Measurements from ENCODE around the gene STRIT1.
"Not testable (repeated sequence)": the region's sequence is repeated elsewhere in the genome, so short reads cannot be mapped to it uniquely, and the experiment has no call there.

DNA sequence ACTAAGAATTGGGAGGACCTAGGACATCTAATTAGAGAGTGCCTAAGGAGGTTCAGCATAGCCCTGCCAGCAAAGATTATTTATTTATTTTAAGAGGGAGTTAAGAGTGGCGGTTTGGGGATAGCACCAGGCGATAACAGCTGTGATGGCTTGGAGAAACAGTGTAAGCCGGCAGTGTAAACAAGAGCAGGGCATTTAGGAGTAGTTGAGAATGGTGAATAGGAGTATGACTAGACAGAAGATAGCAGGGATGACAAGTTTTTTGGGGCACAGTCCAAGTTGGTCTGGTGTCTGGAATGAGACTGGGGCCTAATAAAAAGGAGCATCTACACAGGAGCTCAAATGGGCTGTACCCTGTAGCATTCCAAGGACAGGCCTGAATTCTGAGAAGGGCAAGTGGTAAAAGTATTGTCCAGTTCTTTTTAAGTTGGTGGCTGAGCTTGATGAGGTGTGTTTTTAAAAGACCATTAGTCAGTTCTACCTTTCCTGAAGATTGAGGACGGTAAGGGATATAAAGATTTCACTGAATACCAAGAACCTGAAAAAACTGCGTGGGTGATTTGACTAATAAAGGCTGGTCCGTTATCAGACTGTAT, 18.2 kb downstream of the STRIT1 start:
- TF ChIP-seq POLR2A (IDR thresholded peaks at IDR 0.05; ENCODE audit: low read length); HDAC2 (IDR thresholded peaks at IDR 0.05); CHD2 (IDR thresholded peaks at IDR 0.05; ENCODE audit: low read length, partially characterized antibody); MAZ (IDR thresholded peaks at IDR 0.05; ENCODE audit: borderline replicate concordance, low read depth, low read length); HOXA7 (CRISPR knock-in tag; IDR thresholded peaks at IDR 0.05); SMC3 (IDR thresholded peaks at IDR 0.05): not testable (repeated sequence)
- TF ChIP-seq, protein P1, sequence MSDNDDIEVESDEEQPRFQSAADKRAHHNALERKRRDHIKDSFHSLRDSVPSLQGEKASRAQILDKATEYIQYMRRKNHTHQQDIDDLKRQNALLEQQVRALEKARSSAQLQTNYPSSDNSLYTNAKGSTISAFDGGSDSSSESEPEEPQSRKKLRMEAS (IDR thresholded peaks at IDR 0.05) = not testable (repeated sequence)
- TF ChIP-seq, protein P2, sequence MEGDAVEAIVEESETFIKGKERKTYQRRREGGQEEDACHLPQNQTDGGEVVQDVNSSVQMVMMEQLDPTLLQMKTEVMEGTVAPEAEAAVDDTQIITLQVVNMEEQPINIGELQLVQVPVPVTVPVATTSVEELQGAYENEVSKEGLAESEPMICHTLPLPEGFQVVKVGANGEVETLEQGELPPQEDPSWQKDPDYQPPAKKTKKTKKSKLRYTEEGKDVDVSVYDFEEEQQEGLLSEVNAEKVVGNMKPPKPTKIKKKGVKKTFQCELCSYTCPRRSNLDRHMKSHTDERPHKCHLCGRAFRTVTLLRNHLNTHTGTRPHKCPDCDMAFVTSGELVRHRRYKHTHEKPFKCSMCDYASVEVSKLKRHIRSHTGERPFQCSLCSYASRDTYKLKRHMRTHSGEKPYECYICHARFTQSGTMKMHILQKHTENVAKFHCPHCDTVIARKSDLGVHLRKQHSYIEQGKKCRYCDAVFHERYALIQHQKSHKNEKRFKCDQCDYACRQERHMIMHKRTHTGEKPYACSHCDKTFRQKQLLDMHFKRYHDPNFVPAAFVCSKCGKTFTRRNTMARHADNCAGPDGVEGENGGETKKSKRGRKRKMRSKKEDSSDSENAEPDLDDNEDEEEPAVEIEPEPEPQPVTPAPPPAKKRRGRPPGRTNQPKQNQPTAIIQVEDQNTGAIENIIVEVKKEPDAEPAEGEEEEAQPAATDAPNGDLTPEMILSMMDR (IDR thresholded peaks at IDR 0.05) = not testable (repeated sequence)
- TF ChIP-seq, protein P3, sequence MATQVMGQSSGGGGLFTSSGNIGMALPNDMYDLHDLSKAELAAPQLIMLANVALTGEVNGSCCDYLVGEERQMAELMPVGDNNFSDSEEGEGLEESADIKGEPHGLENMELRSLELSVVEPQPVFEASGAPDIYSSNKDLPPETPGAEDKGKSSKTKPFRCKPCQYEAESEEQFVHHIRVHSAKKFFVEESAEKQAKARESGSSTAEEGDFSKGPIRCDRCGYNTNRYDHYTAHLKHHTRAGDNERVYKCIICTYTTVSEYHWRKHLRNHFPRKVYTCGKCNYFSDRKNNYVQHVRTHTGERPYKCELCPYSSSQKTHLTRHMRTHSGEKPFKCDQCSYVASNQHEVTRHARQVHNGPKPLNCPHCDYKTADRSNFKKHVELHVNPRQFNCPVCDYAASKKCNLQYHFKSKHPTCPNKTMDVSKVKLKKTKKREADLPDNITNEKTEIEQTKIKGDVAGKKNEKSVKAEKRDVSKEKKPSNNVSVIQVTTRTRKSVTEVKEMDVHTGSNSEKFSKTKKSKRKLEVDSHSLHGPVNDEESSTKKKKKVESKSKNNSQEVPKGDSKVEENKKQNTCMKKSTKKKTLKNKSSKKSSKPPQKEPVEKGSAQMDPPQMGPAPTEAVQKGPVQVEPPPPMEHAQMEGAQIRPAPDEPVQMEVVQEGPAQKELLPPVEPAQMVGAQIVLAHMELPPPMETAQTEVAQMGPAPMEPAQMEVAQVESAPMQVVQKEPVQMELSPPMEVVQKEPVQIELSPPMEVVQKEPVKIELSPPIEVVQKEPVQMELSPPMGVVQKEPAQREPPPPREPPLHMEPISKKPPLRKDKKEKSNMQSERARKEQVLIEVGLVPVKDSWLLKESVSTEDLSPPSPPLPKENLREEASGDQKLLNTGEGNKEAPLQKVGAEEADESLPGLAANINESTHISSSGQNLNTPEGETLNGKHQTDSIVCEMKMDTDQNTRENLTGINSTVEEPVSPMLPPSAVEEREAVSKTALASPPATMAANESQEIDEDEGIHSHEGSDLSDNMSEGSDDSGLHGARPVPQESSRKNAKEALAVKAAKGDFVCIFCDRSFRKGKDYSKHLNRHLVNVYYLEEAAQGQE (IDR thresholded peaks at IDR 0.05) = not testable (repeated sequence)
